HG03196 (cell line): ENCODE results near the gene STEAP1B.

Experiments used
- ATAC-seq: cut with Tn5 transposase; IDR thresholded peaks from one replicate; pipeline ENCODE4 v1.9.1; 2021; ENCODE audit not compliant: unreplicated experiment

The STEAP1B gene

GRCh38 chr7:22406715-22407114 is 93.3 kb downstream of the STEAP1B start:
- ATAC-seq = no peak

GRCh38 chr7:22404421-22405023 is 95.5 kb downstream of the STEAP1B start:
- ATAC-seq = no peak

- ATAC-seq = no peak
Observed at GRCh38 chr7:22403344-22403743, 96.6 kb downstream of the STEAP1B start.

GRCh38 chr7:22402250-22402649 is 97.7 kb downstream of the STEAP1B start:
- peak; percentile 35 for ATAC-seq

- ATAC-seq = no peak
Observed at GRCh38 chr7:22400936-22401553, 98.9 kb downstream of the STEAP1B start.

GRCh38 chr7:22400150-22400814 is 99.7 kb downstream of the STEAP1B start:
- ATAC-seq = no peak

- no peak for ATAC-seq
Observed at GRCh38 chr7:22399546-22399945, 100.4 kb downstream of the STEAP1B start.

- no peak for ATAC-seq
Observed at GRCh38 chr7:22399091-22399490, 100.9 kb downstream of the STEAP1B start.

GRCh38 chr7:22397981-22398380 is 102.0 kb downstream of the STEAP1B start:
- no peak for ATAC-seq

- no peak for ATAC-seq
Observed at GRCh38 chr7:22395222-22395621, 104.8 kb downstream of the STEAP1B start.

- no peak for ATAC-seq
Observed at GRCh38 chr7:22394739-22395138, 105.2 kb downstream of the STEAP1B start.

- ATAC-seq = no peak
Observed at GRCh38 chr7:22393913-22394729, 105.9 kb downstream of the STEAP1B start.

- no peak for ATAC-seq
Observed at GRCh38 chr7:22390516-22390915, 109.5 kb downstream of the STEAP1B start.

GRCh38 chr7:22389892-22390291 is 110.1 kb downstream of the STEAP1B start:
- no peak for ATAC-seq

- no peak for ATAC-seq
Observed at GRCh38 chr7:22387583-22387982, 112.4 kb downstream of the STEAP1B start.

GRCh38 chr7:22386865-22387264 is 113.1 kb downstream of the STEAP1B start:
- peak; percentile 57 for ATAC-seq

- peak; percentile 55 for ATAC-seq
Observed at GRCh38 chr7:22386206-22386858, 113.7 kb downstream of the STEAP1B start.

- ATAC-seq = no peak
Observed at GRCh38 chr7:22385326-22385725, 114.7 kb downstream of the STEAP1B start.

- ATAC-seq = no peak
Observed at GRCh38 chr7:22380333-22380732, 119.7 kb downstream of the STEAP1B start.

- no peak for ATAC-seq
Observed at GRCh38 chr7:22378199-22378980, 121.6 kb downstream of the STEAP1B start.
